Measurements from ENCODE around the gene PRR23E.

PRR23E gene

GRCh38 chr3:127147291-127147885, 45.5 kb upstream of the PRR23E start:
- Histone ChIP-seq H3K9ac (ENCODE audit: low read length) (no peak overlapping the region), H4K91ac (ENCODE audit: low read length) (no peak overlapping the region), H3K4me1 (ENCODE audit: control insufficient read depth, insufficient read depth, low read depth, low read length) (no peaks in the 10 kb centered on the region), H2BK120ac (ENCODE audit: low read depth, low read length) (no peak overlapping the region), H4K8ac (ENCODE audit: low read length) (no peak overlapping the region), H3K23ac (ENCODE audit: low read length in 2 of 2) (no peak overlapping the region), H2BK12ac (ENCODE audit: low read length in 2 of 2) (no peak overlapping the region), H2BK15ac (ENCODE audit: low read depth, poor library complexity, severe bottlenecking) (no peak overlapping the region), H2BK5ac (ENCODE audit: low read depth, low read length, poor library complexity, severe bottlenecking) (no peak overlapping the region), H3K14ac (ENCODE audit: low read length in 2 of 2) (no peak overlapping the region), H3K4me2 (ENCODE audit: low read length, poor library complexity, severe bottlenecking) (no peak overlapping the region), H3K27me3 (ENCODE audit: control insufficient read depth in 1 of 2, insufficient read depth in 1 of 2, low read length in 2 of 2) (peaks cover 9 to 16% of the 10 kb centered on the region in 2 experiments), H3K36me3 (ENCODE audit: control insufficient read depth in 1 of 2, insufficient read depth in 2 of 2, low read depth in 1 of 2, low read length in 2 of 2) (peaks cover 0 to 2% of the 10 kb centered on the region in 2 experiments), H2AK5ac (ENCODE audit: low read length, severe bottlenecking) (no peak overlapping the region), H2AFZ (ENCODE audit: low read depth, low read length) (no peak overlapping the region), H3K4me3 (ENCODE audit: insufficient read depth in 1 of 2, low read depth in 1 of 2, low read length in 2 of 2) (no peak overlapping the region), H3K4ac (ENCODE audit: low read depth in 1 of 2, low read length in 2 of 2) (no peak overlapping the region), H3K18ac (ENCODE audit: low read depth in 1 of 2, low read length in 2 of 2) (no peak overlapping the region), H3K9me3 (ENCODE audit: control insufficient read depth, low read length) (peaks cover 5% of the 10 kb centered on the region), H3K27ac (ENCODE audit: low read length, poor library complexity, severe bottlenecking) (no peak overlapping the region), H3K79me1 (replicated peaks; ENCODE audit: low read length, poor library complexity, severe bottlenecking) (no peaks in the 10 kb centered on the region)
- DNase-seq = no peak
- 80% methylated on average over 5 of the region's 8 CpGs for WGBS

GRCh38 chr3:127149621-127150310, 43.2 kb upstream of the PRR23E start:
- DNase-seq = no peak
- Histone ChIP-seq H3K36me3 (ENCODE audit: control insufficient read depth in 1 of 2, insufficient read depth in 2 of 2, low read depth in 1 of 2, low read length in 2 of 2) (peaks cover 0 to 2% of the 10 kb centered on the region in 2 experiments), H2BK15ac (ENCODE audit: low read depth, poor library complexity, severe bottlenecking) (no peak overlapping the region), H3K4ac (ENCODE audit: low read depth in 1 of 2, low read length in 2 of 2) (no peak overlapping the region), H3K27ac (ENCODE audit: low read length, poor library complexity, severe bottlenecking) (no peak overlapping the region), H2BK120ac (ENCODE audit: low read depth, low read length) (no peak overlapping the region), H4K8ac (ENCODE audit: low read length) (no peak overlapping the region), H2BK5ac (ENCODE audit: low read depth, low read length, poor library complexity, severe bottlenecking) (no peak overlapping the region), H3K27me3 (ENCODE audit: control insufficient read depth in 1 of 2, insufficient read depth in 1 of 2, low read length in 2 of 2) (peaks cover 12 to 16% of the 10 kb centered on the region in 2 experiments), H3K9me3 (ENCODE audit: control insufficient read depth, low read length) (no peaks in the 10 kb centered on the region), H3K79me1 (replicated peaks; ENCODE audit: low read length, poor library complexity, severe bottlenecking) (no peaks in the 10 kb centered on the region), H3K18ac (ENCODE audit: low read depth in 1 of 2, low read length in 2 of 2) (no peak overlapping the region), H2BK12ac (ENCODE audit: low read length in 2 of 2) (no peak overlapping the region), H3K14ac (ENCODE audit: low read length in 2 of 2) (no peak overlapping the region), H3K4me3 (ENCODE audit: insufficient read depth in 1 of 2, low read depth in 1 of 2, low read length in 2 of 2) (no peak overlapping the region), H2AK5ac (ENCODE audit: low read length, severe bottlenecking) (no peak overlapping the region), H2AFZ (ENCODE audit: low read depth, low read length) (no peak overlapping the region), H3K4me1 (ENCODE audit: control insufficient read depth, insufficient read depth, low read depth, low read length) (no peaks in the 10 kb centered on the region), H3K23ac (ENCODE audit: low read length in 2 of 2) (no peak overlapping the region), H3K9ac (ENCODE audit: low read length) (no peak overlapping the region), H4K91ac (ENCODE audit: low read length) (no peak overlapping the region), H3K4me2 (ENCODE audit: low read length, poor library complexity, severe bottlenecking) (no peak overlapping the region)
- 81% methylated on average over 5 of the region's 6 CpGs for WGBS

GRCh38 chr3:127150513-127151250, 42.2 kb upstream of the PRR23E start:
- Histone ChIP-seq H2BK120ac (ENCODE audit: low read depth, low read length) (no peak overlapping the region), H3K36me3 (ENCODE audit: control insufficient read depth in 1 of 2, insufficient read depth in 2 of 2, low read depth in 1 of 2, low read length in 2 of 2) (peaks cover 0 to 2% of the 10 kb centered on the region in 2 experiments), H3K23ac (ENCODE audit: low read length in 2 of 2) (no peak overlapping the region), H3K27me3 (ENCODE audit: control insufficient read depth in 1 of 2, insufficient read depth in 1 of 2, low read length in 2 of 2) (peaks cover 16% of the 10 kb centered on the region in 2 experiments), H2BK5ac (ENCODE audit: low read depth, low read length, poor library complexity, severe bottlenecking) (no peak overlapping the region), H3K4me1 (ENCODE audit: control insufficient read depth, insufficient read depth, low read depth, low read length) (no peaks in the 10 kb centered on the region), H3K9ac (ENCODE audit: low read length) (no peak overlapping the region), H3K9me3 (ENCODE audit: control insufficient read depth, low read length) (no peaks in the 10 kb centered on the region), H3K4me3 (ENCODE audit: insufficient read depth in 1 of 2, low read depth in 1 of 2, low read length in 2 of 2) (no peak overlapping the region), H4K91ac (ENCODE audit: low read length) (no peak overlapping the region), H4K8ac (ENCODE audit: low read length) (no peak overlapping the region), H2AK5ac (ENCODE audit: low read length, severe bottlenecking) (no peak overlapping the region), H3K18ac (ENCODE audit: low read depth in 1 of 2, low read length in 2 of 2) (no peak overlapping the region), H3K79me1 (replicated peaks; ENCODE audit: low read length, poor library complexity, severe bottlenecking) (no peaks in the 10 kb centered on the region), H2BK12ac (ENCODE audit: low read length in 2 of 2) (no peak overlapping the region), H2BK15ac (ENCODE audit: low read depth, poor library complexity, severe bottlenecking) (no peak overlapping the region), H3K27ac (ENCODE audit: low read length, poor library complexity, severe bottlenecking) (no peak overlapping the region), H2AFZ (ENCODE audit: low read depth, low read length) (no peak overlapping the region), H3K14ac (ENCODE audit: low read length in 2 of 2) (no peak overlapping the region), H3K4me2 (ENCODE audit: low read length, poor library complexity, severe bottlenecking) (no peak overlapping the region), H3K4ac (ENCODE audit: low read depth in 1 of 2, low read length in 2 of 2) (no peak overlapping the region)
- DNase-seq = no peak
- WGBS = 80% methylated on average over 11 of the region's 15 CpGs

DNA sequence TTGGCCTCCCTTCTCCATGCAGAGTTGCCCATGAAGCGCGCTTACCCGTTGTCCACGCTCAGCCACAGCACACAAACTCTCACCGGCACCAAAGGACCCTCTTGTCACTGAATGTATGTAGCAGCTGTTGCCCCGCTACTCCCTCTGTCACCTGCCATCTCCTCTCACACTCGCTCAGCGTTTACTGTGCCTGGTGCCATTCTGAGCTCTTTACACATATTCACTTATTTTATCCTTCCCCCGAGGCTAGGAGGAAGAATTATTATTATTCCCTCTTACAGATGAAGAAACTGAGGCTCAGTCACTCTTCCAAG, 41.7 kb upstream of the PRR23E start:
- Histone ChIP-seq H2BK120ac (ENCODE audit: low read depth, low read length) (no peak overlapping the region), H3K14ac (ENCODE audit: low read length in 2 of 2) (no peak overlapping the region), H3K27ac (ENCODE audit: low read length, poor library complexity, severe bottlenecking) (no peak overlapping the region), H3K4me3 (ENCODE audit: insufficient read depth in 1 of 2, low read depth in 1 of 2, low read length in 2 of 2) (no peak overlapping the region), H2BK5ac (ENCODE audit: low read depth, low read length, poor library complexity, severe bottlenecking) (no peak overlapping the region), H3K4me2 (ENCODE audit: low read length, poor library complexity, severe bottlenecking) (no peak overlapping the region), H3K27me3 (ENCODE audit: control insufficient read depth in 1 of 2, insufficient read depth in 1 of 2, low read length in 2 of 2) (peaks cover 16 to 21% of the 10 kb centered on the region in 2 experiments), H2AK5ac (ENCODE audit: low read length, severe bottlenecking) (no peak overlapping the region), H3K9ac (ENCODE audit: low read length) (no peak overlapping the region), H2BK12ac (ENCODE audit: low read length in 2 of 2) (no peak overlapping the region), H3K9me3 (ENCODE audit: control insufficient read depth, low read length) (no peaks in the 10 kb centered on the region), H4K8ac (ENCODE audit: low read length) (no peak overlapping the region), H2AFZ (ENCODE audit: low read depth, low read length) (no peak overlapping the region), H3K79me1 (replicated peaks; ENCODE audit: low read length, poor library complexity, severe bottlenecking) (no peaks in the 10 kb centered on the region), H3K18ac (ENCODE audit: low read depth in 1 of 2, low read length in 2 of 2) (no peak overlapping the region), H3K4me1 (ENCODE audit: control insufficient read depth, insufficient read depth, low read depth, low read length) (no peaks in the 10 kb centered on the region), H3K23ac (ENCODE audit: low read length in 2 of 2) (no peak overlapping the region), H4K91ac (ENCODE audit: low read length) (no peak overlapping the region), H2BK15ac (ENCODE audit: low read depth, poor library complexity, severe bottlenecking) (no peak overlapping the region), H3K4ac (ENCODE audit: low read depth in 1 of 2, low read length in 2 of 2) (no peak overlapping the region), H3K36me3 (ENCODE audit: control insufficient read depth in 1 of 2, insufficient read depth in 2 of 2, low read depth in 1 of 2, low read length in 2 of 2) (peaks cover 0 to 2% of the 10 kb centered on the region in 2 experiments)
- whole genome bisulfite sequencing = 88% methylated on average over 8 of the region's 9 CpGs
- no peak for DNase-seq

All from mesenchymal stem cell (in vitro differentiated cells and primary cell).